Measurements from ENCODE around the gene DOCK2. TPM values are rescaled to one million over a fixed set of nuclear protein-coding genes. Genes with fewer than 3 reads are reported as not detected.
A peak's percentile ranks its signal among the peaks of the same experiment; 100 is the strongest.

The DOCK2 gene
- total and polyA plus RNA-seq, 9 of the 15 experiments (the other 6 are each of a cell fraction or from before 2014, with no cell fraction given), result 4.5 to 42.6 (median 20.5) TPM

GRCh38 chr5:169667896-169668674 is 31.0 kb downstream of the DOCK2 start (continued):
- TF ChIP-seq RNF219 (CRISPR knock-in tag; IDR thresholded peaks at IDR 0.05) (no peak), JUND (IDR thresholded peaks at IDR 0.05; ENCODE audit: borderline replicate concordance, low read depth, low read length) (0 out of 2 replicates have a peak, but pooled peaks have one; percentile 28), JUND (tag; IDR thresholded peaks at IDR 0.05; ENCODE audit: borderline replicate concordance, low read depth, low read length) (peak; percentile 14; the same call in 1 of the 3 replicates), SRSF3 (IDR thresholded peaks at IDR 0.05; ENCODE audit: insufficient read depth, low read length) (no peak), RAD21 (CRISPR knock-in tag; conservative IDR thresholded peaks at IDR 0.05 in 1 of 2, IDR thresholded peaks at IDR 0.05 in 1 of 2) (peak in 1 of 2 experiments; percentile 30; a peak in 1 of 4 replicates), ATF7 (IDR thresholded peaks at IDR 0.05) (peak; percentile 28; the same call in 1 of the 2 replicates), FOXK2 (conservative IDR thresholded peaks at IDR 0.05 in 1 of 2, IDR thresholded peaks at IDR 0.05 in 1 of 2; ENCODE audit: low read depth in 2 of 2) (0 out of 4 replicates have a peak, but pooled peaks have one; percentile 31 to 48), XRCC5 (IDR thresholded peaks at IDR 0.05; ENCODE audit: low read depth, low read length) (no peak), ZNF318 (IDR thresholded peaks at IDR 0.05; ENCODE audit: borderline replicate concordance in 1 of 2, low read depth in 1 of 2) (peak in 1 of 2 experiments; percentile 55; a peak in 1 of 4 replicates), PBX2 (CRISPR knock-in tag; IDR thresholded peaks at IDR 0.05; ENCODE audit: low read depth) (no peak), PBX2 (tag; conservative IDR thresholded peaks at IDR 0.05; ENCODE audit: low read depth) (peak; percentile 80), MTA1 (IDR thresholded peaks at IDR 0.05; ENCODE audit: borderline replicate concordance) (no peak), C11orf30 (IDR thresholded peaks at IDR 0.05; ENCODE audit: low read depth) (peak; percentile 74; the same call in 1 of the 2 replicates)

Measured in K562 (cell line).